CD4-positive, alpha-beta memory T cell (primary cell): ENCODE measurements around the gene MPRIP. TPM values are rescaled to one million over a fixed set of nuclear protein-coding genes. Genes with fewer than 3 reads are reported as not detected.

Experiments used
- CTCF ChIA-PET: fragments of 350-600 bp; sonication (Branson Sonifier 250); formaldehyde crosslinking; loops from one replicate; lab custom pipeline; 2021; ENCODE audit warnings: inconsistent platforms; ENCODE audit not compliant: partially characterized antibody; lab: Charles Lee
- POLR2A ChIA-PET: fragments of 350-600 bp; sonication (Branson Sonifier 250); formaldehyde crosslinking; loops from one replicate; lab custom pipeline; 2021; ENCODE audit not compliant: partially characterized antibody; lab: Charles Lee
- DNase-seq, 5 donors: peaks; one replicate each; pipeline versions ENCODE4 v3.0.0 to v3.0.0-alpha.2; 2020 to 2022; ENCODE audit warnings: mixed read lengths in 1 of 5
- H3K27ac ChIP-seq: one replicate; pipeline ENCODE4 v1.7.0; 2013; ENCODE audit warnings: low read depth, low read length
- H3K27me3 ChIP-seq: 2 replicates; pipeline ENCODE4 v1.7.0; 2013; ENCODE audit warnings: mild to moderate bottlenecking, low read length, moderate library complexity; ENCODE audit not compliant: insufficient read depth
- H3K36me3 ChIP-seq: 2 replicates; pipeline ENCODE4 v1.7.0; 2013; ENCODE audit warnings: mild to moderate bottlenecking, low read length, moderate library complexity; ENCODE audit not compliant: insufficient read depth
- H3K4me1 ChIP-seq: 2 replicates; pipeline ENCODE4 v1.7.0; 2013; ENCODE audit warnings: mild to moderate bottlenecking, low read length, moderate library complexity; ENCODE audit not compliant: insufficient read depth
- H3K4me3 ChIP-seq, 2 donors: one replicate each; pipeline ENCODE4 v1.7.0; 2013; ENCODE audit warnings: low read length in 2 of 2, mild to moderate bottlenecking in 1 of 2
- H3K9me3 ChIP-seq, 2 donors: one replicate each; pipeline ENCODE4 v1.7.0; 2013; ENCODE audit warnings: low read length in 2 of 2, control low read depth in 1 of 2; ENCODE audit not compliant: control insufficient read depth in 1 of 2
- H3K27ac Mint-ChIP-seq, 7 donors: one replicate each; pipeline ENCODE4 v1.8.0; 2020 to 2021; ENCODE audit warnings: mixed read lengths in 7 of 7, mild to moderate bottlenecking in 6 of 7, inconsistent platforms in 3 of 7, moderate library complexity in 3 of 7
- H3K27me3 Mint-ChIP-seq, 2 donors: one replicate each; pipeline ENCODE4 v1.8.0; 2020 to 2021; ENCODE audit warnings: mixed read lengths in 2 of 2
- H3K36me3 Mint-ChIP-seq, 2 donors: one replicate each; pipeline ENCODE4 v1.8.0; 2020 to 2021; ENCODE audit warnings: mixed read lengths in 2 of 2, inconsistent platforms in 1 of 2, mild to moderate bottlenecking in 1 of 2
- H3K4me1 Mint-ChIP-seq, 4 donors: one replicate each; pipeline ENCODE4 v1.8.0; 2020 to 2021; ENCODE audit warnings: mixed read lengths in 4 of 4, mild to moderate bottlenecking in 1 of 4
- H3K4me3 Mint-ChIP-seq, 8 donors: one replicate each; pipeline ENCODE4 v1.8.0; 2020 to 2021; ENCODE audit warnings: mixed read lengths in 8 of 8, mild to moderate bottlenecking in 7 of 8, moderate library complexity in 6 of 8, inconsistent platforms in 3 of 8
- H3K9me3 Mint-ChIP-seq, 8 donors: one replicate each; pipeline ENCODE4 v1.8.0; 2020 to 2021; ENCODE audit warnings: mixed read lengths in 8 of 8, mild to moderate bottlenecking in 5 of 8, inconsistent platforms in 3 of 8, moderate library complexity in 1 of 8
- intact Hi-C: fragments of 100-400 bp; cut with micrococcal nuclease; formaldehyde crosslinking; loops from one replicate; pipeline ENCODE4 v1.15.1; 2023
- polyA plus RNA-seq, 2 donors: library from polyadenylated mRNA; unstranded; fragments of 300-500 nt; fragmentation: Illumina TruSeq; gene quantifications; one replicate each; pipeline ENCODE4 v1.2.3, GENCODE V29; 2021
- total RNA-seq, 2 experiments: library from RNA; stranded (reverse); gene quantifications; one replicate each; pipeline ENCODE4 v1.2.3, GENCODE V29; 2021

The MPRIP gene
- total and polyA plus RNA-seq, 4 experiments from 2014 or later: 48.4 to 255 (median 152) TPM

DNA sequence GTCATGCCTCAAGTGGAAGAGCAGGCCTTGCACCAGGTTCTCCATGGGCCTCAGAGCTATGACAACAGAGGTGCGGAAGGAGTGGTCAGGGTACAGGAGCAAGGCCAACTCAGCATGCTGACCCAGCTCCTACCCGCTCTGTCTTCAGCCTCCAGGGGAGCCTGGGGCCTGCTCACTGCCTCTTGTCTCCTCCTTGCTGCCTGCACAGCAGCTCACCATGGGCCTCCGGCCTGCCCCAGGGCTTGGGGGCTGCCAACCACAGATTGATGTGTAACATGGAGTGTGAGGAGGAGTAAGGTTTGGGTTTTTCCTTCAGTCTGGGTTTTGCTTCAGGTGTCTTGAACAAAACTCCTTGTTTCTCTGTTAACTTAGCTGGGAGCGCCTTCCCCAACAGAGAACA is 101.8 kb downstream of the MPRIP start:
- POLR2A ChIA-PET: interaction anchor here (1.1 to 1.5 kb wide), 4 partner anchors 15 to 102 kb away, joined by 3 to 4 read pairs (median 4); partner anchors contain the start of gene MPRIP
- peaks cover 37 to 64% of the 10 kb centered on the region in 2 donors for H3K36me3 Mint-ChIP-seq
- H3K27me3 ChIP-seq: no peaks in the 10 kb centered on the region

DNA sequence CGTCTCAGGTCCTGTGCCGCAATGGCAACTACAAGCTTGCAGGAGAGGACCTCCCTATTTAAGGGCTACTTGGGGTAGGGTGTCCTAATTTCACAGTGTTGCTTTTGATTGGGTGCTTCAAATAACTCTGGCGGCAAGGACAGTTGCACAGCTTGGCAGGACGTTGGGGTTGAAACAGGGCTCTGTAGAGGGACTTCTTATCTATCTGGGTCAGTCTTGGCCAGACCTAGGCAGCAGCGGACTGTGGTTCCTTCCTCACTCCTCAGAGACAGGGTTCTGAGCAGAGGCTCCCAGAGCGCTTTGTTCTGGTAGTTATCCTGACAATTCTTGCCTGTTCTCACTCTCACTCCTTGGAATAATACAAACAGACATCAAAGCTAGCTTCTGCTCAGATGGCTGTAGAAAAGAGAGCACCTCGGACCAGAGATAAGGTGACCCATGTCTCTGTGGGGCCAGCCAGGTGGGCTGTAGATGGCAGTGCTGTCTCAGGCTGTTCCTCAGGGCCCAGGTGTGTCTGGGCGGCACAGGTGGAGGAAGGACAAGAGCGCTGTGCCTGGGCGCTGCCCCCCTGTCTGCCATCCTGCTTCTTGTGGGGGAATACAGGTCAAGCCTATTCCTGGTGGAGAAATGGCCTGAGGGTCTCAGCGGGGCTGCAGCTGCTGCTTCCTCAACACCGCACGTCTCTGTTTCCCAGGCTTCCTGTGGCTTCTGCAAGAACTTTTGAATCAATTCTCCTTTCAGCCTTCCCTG is 102.8 kb downstream of the MPRIP start:
- intact Hi-C loops: loop anchor here (5.0 kb wide), 2 partner anchors 62 to 143 kb away; partner anchors contain the start of gene PLD6
- ChIA-PET POLR2A (interaction anchor here (1.1 to 1.5 kb wide), 2 partner anchors 93 to 103 kb away, joined by 4 read pairs; partner anchors contain the start of gene MPRIP), CTCF (interaction anchor here (0.6 to 1.5 kb wide), 7 partner anchors 11 to 142 kb away, joined by 3 to 4 read pairs (median 3); no protein-coding TSS in a partner anchor)
- no peaks in the 10 kb centered on the region for H3K27me3 ChIP-seq
- Mint-ChIP-seq H3K4me1 (peaks cover 9 to 21% (median 9%) of the 10 kb centered on the region in 4 donors), H3K27ac (peak overlapping the region in 3 of 7 donors; percentile 8 to 72 (median 56)), H3K36me3 (peaks cover 41 to 64% of the 10 kb centered on the region in 2 donors), H3K27me3 (no peaks in the 10 kb centered on the region), H3K9me3 (no peaks in the 10 kb centered on the region), H3K4me3 (no peak overlapping the region)
- H3K4me3 ChIP-seq: no peak overlapping the region
- no peaks in the 10 kb centered on the region for H3K9me3 ChIP-seq
- H3K36me3 ChIP-seq: peaks cover 59% of the 10 kb centered on the region
- H3K4me1 ChIP-seq: peaks cover 9% of the 10 kb centered on the region
- H3K27ac ChIP-seq: no peak overlapping the region
- no peak for DNase-seq

More for the DNA sequence above, 101.8 kb downstream of the MPRIP start:
- CTCF ChIA-PET: interaction anchor here (0.7 to 3.9 kb wide), 9 partner anchors 12 to 171 kb away, joined by 3 to 49 read pairs (median 3); no protein-coding TSS in a partner anchor
- Mint-ChIP-seq H3K27me3 (no peaks in the 10 kb centered on the region), H3K4me3 (no peak overlapping the region), H3K27ac (peak overlapping the region in 1 of 7 donors; percentile 29), H3K4me1 (peaks cover 9 to 18% (median 9%) of the 10 kb centered on the region in 4 donors), H3K9me3 (no peaks in the 10 kb centered on the region)
- intact Hi-C loops: loop anchor here (5.0 kb wide), 1 partner anchor 63 kb away; the partner anchor contains the start of gene PLD6
- H3K4me3 ChIP-seq: no peak overlapping the region
- H3K4me1 ChIP-seq: peaks cover 9% of the 10 kb centered on the region
- H3K36me3 ChIP-seq: peaks cover 61% of the 10 kb centered on the region
- no peak overlapping the region for H3K27ac ChIP-seq
- no peaks in the 10 kb centered on the region for H3K9me3 ChIP-seq
- no peak for DNase-seq

DNA sequence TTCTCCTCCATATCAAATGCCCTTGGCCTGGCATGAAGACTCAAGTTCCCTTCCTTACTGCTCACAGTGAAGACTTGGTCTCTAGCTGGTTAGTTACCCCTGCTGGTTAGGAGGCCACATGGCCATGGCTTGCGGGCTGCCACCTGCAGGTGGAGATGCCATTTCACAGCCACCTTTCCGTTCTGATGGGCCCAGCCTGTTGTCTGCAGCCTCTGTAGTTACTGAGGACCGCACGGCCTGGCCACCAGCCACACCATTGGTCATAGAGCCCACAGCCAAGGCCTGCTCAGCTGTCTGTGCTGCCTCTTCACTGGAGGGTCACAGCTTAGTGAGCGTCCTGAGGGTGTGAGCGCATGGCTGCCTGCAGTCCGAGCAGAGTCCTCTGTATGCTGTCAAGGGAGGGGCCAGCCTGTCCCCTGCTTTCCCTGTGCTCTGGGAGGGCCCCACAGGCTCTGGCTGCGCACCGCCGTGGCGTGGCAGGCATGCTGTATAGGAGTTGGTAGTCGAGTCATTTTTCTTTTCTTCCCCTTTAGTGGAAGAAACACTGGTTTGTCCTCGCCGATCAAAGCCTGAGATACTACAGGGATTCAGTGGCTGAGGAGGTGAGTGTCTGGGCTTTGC is 104.6 kb downstream of the MPRIP start:
- Mint-ChIP-seq H3K27ac (peak overlapping the region in 6 of 7 donors; percentile 25 to 83 (median 60)), H3K4me1 (peaks cover 7 to 23% (median 13%) of the 10 kb centered on the region in 4 donors), H3K36me3 (peaks cover 42 to 71% of the 10 kb centered on the region in 2 donors), H3K27me3 (no peaks in the 10 kb centered on the region), H3K9me3 (no peaks in the 10 kb centered on the region), H3K4me3 (no peak overlapping the region)
- H3K36me3 ChIP-seq: peaks cover 70% of the 10 kb centered on the region
- intact Hi-C loops: loop anchor here (5.0 kb wide), 1 partner anchor 145 kb away; no protein-coding TSS in a partner anchor
- H3K27me3 ChIP-seq: no peaks in the 10 kb centered on the region
- DNase-seq: peak in 4 of 5 donors; percentile 21 to 39 (median 24)
- no peaks in the 10 kb centered on the region for H3K9me3 ChIP-seq
- ChIA-PET POLR2A (interaction anchor here (0.9 to 1.3 kb wide), 3 partner anchors 11 to 27 kb away, joined by 3 to 6 read pairs (median 6); no protein-coding TSS in a partner anchor), CTCF (interaction anchor here (0.6 to 1.8 kb wide), 6 partner anchors 21 to 146 kb away, joined by 3 to 10 read pairs (median 4); no protein-coding TSS in a partner anchor)
- no peak overlapping the region for H3K27ac ChIP-seq
- H3K4me1 ChIP-seq: peaks cover 12% of the 10 kb centered on the region
- H3K4me3 ChIP-seq: no peak overlapping the region

DNA sequence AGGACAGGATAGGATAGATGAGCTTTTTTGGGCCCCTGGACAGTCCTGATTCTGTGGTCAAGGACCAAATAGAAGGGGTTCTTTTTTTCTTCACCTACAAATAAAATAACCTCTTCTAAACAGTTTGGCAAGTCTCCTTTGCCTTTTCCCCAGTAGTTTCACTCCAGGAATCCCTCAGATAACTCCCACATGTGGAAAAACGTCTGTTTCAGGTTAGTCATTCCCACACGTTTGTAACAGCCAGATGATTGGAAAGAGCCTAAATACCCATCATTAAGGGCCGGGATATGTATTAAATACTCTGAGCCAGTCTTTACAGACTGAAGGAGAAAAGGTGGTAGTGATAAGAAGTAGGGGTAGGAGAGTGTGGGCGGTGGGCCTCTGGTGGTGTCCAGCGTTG is 105.6 kb downstream of the MPRIP start:
- Histone ChIP-seq H3K27me3 (no peaks in the 10 kb centered on the region), H3K4me3 (no peak overlapping the region), H3K36me3 (peaks cover 67% of the 10 kb centered on the region), H3K27ac (no peak overlapping the region), H3K4me1 (peaks cover 17% of the 10 kb centered on the region), H3K9me3 (no peaks in the 10 kb centered on the region)
- peaks cover 12 to 28% (median 17%) of the 10 kb centered on the region in 4 donors for H3K4me1 Mint-ChIP-seq
- peak overlapping the region in 2 of 7 donors; percentile 56 to 83 for H3K27ac Mint-ChIP-seq
- ChIA-PET CTCF (interaction anchor here (1.8 kb wide), 1 partner anchor 147 kb away, joined by 10 read pairs; no protein-coding TSS in a partner anchor), POLR2A (no interaction called here)
- no peaks in the 10 kb centered on the region for H3K27me3 Mint-ChIP-seq
- intact Hi-C loops: loop anchor here (5.0 kb wide), 1 partner anchor 146 kb away; no protein-coding TSS in a partner anchor
- DNase-seq: no peak
- no peak overlapping the region for H3K4me3 Mint-ChIP-seq
- H3K36me3 Mint-ChIP-seq: peaks cover 40 to 72% of the 10 kb centered on the region in 2 donors
- no peaks in the 10 kb centered on the region for H3K9me3 Mint-ChIP-seq

DNA sequence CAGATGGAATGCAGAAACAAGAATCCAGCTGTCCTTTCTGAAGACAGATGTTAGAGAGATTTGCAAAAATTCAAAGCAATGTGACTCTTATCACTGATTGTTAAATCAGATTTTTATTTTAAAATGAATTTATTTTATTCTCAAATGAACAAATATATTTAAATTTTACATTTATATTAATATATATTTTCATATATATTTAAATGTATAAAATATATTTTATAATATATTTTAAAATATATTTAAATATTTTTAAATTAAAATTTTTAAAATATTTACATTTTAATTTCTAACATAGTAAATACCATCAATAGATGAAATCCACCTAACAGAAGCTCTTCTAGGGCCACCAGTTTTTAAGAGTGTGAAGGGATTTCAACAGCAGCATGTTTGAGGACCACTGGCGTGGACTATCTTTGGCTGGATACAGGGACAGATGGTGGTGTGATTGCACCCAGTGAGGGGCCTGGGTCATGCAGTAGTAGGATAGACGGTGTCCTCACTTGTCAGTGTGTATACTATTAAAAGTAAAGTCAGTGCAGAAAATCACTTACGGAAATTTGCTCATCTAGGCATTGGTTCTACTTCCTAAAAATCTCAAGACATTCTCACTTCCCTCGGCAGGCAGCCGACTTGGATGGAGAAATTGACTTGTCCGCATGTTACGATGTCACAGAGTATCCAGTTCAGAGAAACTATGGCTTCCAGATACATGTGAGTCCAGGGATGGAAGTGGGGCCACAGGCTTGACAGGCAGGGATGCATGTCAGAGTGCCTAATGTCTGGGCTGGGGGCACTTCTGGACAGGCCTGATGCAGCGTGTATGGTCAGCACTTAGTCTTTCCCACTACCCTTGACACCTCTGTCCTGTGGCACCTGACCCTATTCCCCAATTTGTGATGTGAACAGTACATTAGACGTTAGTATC is 107.5 kb downstream of the MPRIP start:
- Histone ChIP-seq H3K4me1 (peaks cover 37% of the 10 kb centered on the region), H3K36me3 (peaks cover 63% of the 10 kb centered on the region), H3K4me3 (no peak overlapping the region), H3K9me3 (no peaks in the 10 kb centered on the region), H3K27ac (no peak overlapping the region), H3K27me3 (no peaks in the 10 kb centered on the region)
- ChIA-PET POLR2A (interaction anchor here (1.5 kb wide), 1 partner anchor 87 kb away, joined by 4 read pairs; the partner anchor contains the start of gene FLCN), CTCF (interaction anchor here (1.2 kb wide), 1 partner anchor 88 kb away, joined by 3 read pairs; no protein-coding TSS in a partner anchor)
- Mint-ChIP-seq H3K27ac (peak overlapping the region; percentile 31 to 81 (median 58)), H3K4me1 (peaks cover 27 to 48% (median 35%) of the 10 kb centered on the region in 4 donors), H3K4me3 (no peak overlapping the region), H3K27me3 (no peaks in the 10 kb centered on the region), H3K9me3 (no peaks in the 10 kb centered on the region), H3K36me3 (peaks cover 47 to 76% of the 10 kb centered on the region in 2 donors)
- no peak for DNase-seq
- intact Hi-C loops: loop anchor here (5.0 kb wide), 1 partner anchor 147 kb away; no protein-coding TSS in a partner anchor

DNA sequence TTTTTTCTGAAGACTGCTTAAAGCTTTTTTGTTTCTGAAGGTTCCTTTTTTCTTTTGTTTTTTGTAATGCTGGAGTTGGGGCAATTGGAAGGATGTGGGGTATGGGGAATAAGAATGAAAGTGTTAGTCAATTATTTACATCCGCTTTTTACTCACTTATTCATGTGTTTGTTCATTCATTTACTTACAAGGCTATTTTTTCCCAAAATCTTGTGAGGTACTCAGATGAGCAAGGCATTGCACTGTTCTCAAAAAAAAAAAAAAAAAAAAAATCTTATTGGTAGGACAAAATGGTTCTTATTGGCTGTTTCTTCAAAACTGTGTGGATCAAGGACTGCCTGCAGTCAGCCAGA is 108.2 kb downstream of the MPRIP start:
- intact Hi-C loops: no loop called here
- ChIA-PET POLR2A (interaction anchor here (1.5 kb wide), 1 partner anchor 109 kb away, joined by 3 read pairs; no protein-coding TSS in a partner anchor), CTCF (no interaction called here)
- H3K36me3 Mint-ChIP-seq: peaks cover 44 to 74% of the 10 kb centered on the region in 2 donors
- Histone ChIP-seq H3K36me3 (peaks cover 57% of the 10 kb centered on the region), H3K4me3 (no peak overlapping the region), H3K9me3 (no peaks in the 10 kb centered on the region), H3K27ac (no peak overlapping the region), H3K4me1 (peaks cover 43% of the 10 kb centered on the region), H3K27me3 (no peaks in the 10 kb centered on the region)
- H3K27me3 Mint-ChIP-seq: no peaks in the 10 kb centered on the region
- no peaks in the 10 kb centered on the region for H3K9me3 Mint-ChIP-seq
- DNase-seq: no peak
- H3K4me3 Mint-ChIP-seq: no peak overlapping the region
- H3K27ac Mint-ChIP-seq: peak overlapping the region; percentile 0 to 81 (median 59)
- H3K4me1 Mint-ChIP-seq: peaks cover 30 to 54% (median 40%) of the 10 kb centered on the region in 4 donors
